ENCODE results near the gene ADNP. TPM values are rescaled to one million over a fixed set of nuclear protein-coding genes. Genes with fewer than 3 reads are reported as not detected.
A peak's percentile ranks its signal among the peaks of the same experiment; 100 is the strongest.

The ADNP gene
- polyA plus RNA-seq, 3 donors, result 132 to 138 (median 136) TPM

GRCh38 chr20:50932691-50933280 is 1.5 kb upstream of the ADNP start:
- DNase-seq (ENCODE audit: low read depth in 3 of 3, low spot score in 2 of 3), result no peak

DNA sequence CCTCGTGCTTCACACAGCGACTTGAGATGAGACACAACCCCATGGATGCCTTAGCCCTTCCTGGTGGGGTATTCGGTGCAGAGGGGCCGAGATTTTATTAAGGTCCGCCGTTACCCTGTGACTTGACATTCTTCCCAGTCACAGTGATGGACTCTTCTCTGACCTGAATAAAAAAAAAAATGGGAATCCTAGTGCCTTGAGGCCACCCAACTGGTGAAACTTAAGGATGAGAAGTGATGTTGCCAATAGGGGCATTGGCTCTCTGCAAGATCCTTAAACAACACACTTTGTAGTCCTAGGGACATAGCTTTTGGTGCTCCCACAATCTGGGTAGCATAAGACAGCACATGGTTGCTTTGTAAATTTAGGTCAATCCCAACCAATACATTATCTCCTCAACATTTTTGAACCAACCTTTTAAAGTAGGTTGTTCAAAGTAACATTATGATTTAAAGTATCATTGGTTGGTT is 814 bp upstream of the ADNP start:
- DNase-seq (ENCODE audit: low read depth in 3 of 3, low spot score in 2 of 3), result peak in 1 of 3 donors; percentile 20

GRCh38 chr20:50930976-50931305 is 296 bp downstream of the ADNP start:
- DNase-seq (ENCODE audit: low read depth in 3 of 3, low spot score in 2 of 3), result no peak

DNA sequence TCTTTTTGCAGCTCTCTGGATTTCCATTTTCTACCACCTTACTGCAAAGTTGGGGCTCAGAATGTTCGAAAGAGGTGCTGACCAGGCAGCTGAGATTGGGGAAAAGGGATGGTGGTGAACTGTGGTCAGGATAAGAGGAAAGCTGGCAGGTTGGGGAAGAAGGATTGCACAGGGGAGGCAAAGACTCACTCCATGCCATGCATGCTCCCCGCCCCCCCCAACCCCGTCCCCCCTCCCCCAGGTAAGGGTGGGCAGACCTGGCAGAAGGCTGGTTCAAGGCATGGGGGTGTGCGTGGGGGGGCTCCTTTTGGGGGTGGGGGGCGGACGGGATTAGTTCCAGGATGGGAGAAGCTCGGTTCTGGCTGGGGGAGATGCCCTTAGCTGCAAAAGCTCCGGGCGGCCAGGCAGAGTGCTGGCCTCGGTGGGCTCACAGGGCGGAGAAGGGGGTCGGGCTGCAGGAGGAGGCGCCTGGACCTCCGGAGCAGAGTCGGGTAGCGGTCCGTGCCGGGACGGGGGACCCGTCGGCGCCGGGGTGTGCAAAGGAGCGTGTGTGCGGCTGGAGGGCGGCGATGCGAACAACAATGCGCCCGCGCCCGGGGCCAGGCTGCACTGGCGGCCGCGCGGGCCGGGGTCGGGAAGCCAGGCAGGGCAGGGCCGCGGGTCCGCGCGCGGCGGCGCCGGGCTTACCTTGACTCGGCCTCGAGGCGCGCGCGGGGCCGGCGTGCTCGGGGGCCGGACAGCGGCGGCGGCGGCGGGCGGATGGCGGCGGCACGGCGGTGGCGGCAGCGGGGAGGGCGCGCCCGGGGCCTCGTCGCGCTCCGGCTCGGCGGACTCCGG is 880 bp downstream of the ADNP start:
- no peak for DNase-seq (ENCODE audit: low read depth in 3 of 3, low spot score in 2 of 3)

- DNase-seq (ENCODE audit: low read depth in 3 of 3, low spot score in 2 of 3), result peak; percentile 88 to 91 (median 89)
These were observed 1.7 kb downstream of the ADNP start for GRCh38 chr20:50929299-50930138.

DNA sequence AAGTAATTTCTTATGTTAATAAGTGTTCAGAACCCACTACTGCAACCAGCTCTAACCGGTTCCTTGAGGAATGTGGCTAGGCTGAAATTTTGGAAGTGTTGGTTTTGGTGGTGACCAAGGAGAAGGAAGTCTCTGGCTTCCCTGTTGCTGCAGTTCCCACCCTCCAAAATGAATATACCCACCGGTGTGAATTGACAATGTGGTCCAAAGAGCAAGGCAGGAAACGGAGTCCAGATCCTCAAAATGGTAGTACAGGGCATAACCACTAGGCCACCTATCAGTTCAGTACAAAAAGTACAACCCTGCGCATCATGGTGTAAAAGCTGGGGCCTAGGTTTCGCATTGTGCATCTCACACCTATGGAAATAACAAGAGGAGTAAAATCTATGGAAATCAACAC is 2.8 kb downstream of the ADNP start:
- DNase-seq (ENCODE audit: low read depth in 3 of 3, low spot score in 2 of 3), result no peak

DNA sequence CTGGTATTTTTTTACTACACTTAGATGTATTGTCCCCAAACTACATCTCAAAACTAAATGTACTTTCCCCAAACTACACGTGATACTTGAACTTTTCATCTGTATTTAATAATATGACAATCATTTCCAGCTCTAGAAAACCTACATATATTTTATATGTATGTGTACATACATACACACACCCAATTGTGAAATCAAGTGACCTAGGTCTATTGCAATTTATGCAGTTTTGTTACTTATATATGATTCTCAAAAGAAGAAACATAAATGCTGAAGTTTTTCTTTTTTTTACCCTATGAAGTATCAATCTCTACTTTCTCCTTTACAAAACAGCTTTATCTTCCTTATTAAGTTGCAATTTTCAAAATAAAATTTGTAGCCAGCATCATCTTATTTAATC is 4.7 kb downstream of the ADNP start:
- DNase-seq (ENCODE audit: low read depth in 3 of 3, low spot score in 2 of 3), result no peak

DNA sequence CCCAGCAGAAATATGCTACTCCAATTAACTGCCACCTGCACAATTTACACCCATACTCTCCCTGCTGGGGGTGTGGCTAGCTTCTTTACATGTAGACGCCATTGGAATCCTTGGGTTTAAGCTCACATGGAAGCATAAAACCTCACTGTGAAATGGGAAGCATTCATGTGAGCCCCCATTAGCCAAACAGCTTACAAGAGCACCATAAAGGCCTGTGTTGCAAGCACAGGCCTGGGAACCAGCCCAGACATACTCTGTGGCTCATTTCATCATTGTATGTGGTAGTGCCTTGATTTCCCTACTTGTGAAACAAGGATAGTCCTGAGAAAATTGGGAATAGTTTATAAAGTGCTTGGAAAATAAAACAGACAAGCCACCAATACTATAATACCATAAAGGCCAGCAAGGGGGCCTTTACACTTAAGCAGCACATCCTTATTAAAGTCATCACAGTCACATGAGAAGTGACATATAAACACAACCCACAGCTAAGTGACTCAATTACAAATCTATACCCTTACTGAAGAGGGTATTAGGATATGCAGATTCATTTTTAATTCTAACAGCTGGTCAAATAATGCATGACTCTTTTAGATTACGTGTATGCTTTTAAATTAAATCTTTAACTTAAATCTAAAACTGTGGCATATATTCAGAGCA is 6.8 kb downstream of the ADNP start:
- no peak for DNase-seq (ENCODE audit: low read depth in 3 of 3, low spot score in 2 of 3)

GRCh38 chr20:50921803-50922501 is 9.3 kb downstream of the ADNP start:
- no peak for DNase-seq (ENCODE audit: low read depth in 3 of 3, low spot score in 2 of 3)

DNA sequence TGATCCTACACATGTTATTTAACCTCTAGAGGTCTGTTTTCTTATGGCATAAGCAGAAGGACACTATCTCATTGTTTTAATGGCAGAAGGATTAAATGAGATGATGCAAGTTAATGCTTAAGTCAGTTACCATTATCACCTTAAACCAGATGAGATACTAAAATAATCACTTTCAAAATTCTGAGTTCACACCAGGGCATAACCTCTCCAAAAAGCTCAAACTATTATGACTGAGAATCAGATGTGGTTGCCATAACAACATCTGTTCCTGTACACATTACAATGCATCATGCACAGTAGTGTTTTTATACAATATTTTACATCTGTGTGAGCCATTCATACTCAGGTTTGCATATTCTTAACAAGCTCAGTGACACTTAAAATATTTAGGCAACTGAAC is 10.2 kb downstream of the ADNP start:
- DNase-seq (ENCODE audit: low read depth in 3 of 3, low spot score in 2 of 3), result no peak

DNA sequence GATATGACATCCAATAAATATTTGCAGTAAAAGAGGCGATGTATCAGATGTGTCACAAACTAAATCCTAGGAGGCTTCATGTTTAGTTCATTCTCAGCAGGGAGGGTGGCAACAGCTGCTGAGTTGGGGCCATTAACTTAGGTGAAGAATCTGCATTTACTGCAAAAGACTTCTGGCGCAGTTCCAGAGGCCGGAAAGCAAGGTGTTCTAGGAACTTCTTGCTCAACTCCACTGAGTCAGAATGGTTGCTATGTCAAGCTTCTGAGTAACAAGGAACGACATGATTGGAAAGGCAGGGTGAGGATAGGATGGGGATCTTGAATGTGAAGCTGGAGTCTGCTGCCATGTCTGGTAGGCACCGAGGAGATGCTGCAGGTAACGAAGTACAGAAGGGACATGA is 11.7 kb downstream of the ADNP start:
- no peak for DNase-seq (ENCODE audit: low read depth in 3 of 3, low spot score in 2 of 3)

DNA sequence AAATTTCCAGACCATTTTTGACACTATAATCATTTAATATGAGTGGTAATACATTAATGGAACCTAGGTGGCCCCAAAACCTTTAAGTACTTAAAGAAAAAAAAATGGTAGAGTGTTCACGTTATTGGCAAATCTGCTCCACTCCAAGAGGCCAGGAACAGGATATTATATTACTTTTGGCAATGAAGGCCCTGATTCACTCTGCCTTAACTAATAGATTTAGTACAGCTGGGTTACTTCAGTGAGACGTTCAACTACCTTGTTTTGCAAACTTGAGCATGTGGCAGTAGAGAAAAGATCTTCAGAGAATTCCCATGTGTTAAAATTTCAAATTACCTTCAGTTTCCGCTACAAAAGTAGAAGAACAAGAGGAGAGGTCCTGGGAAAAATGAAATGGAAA is 12.8 kb downstream of the ADNP start:
- DNase-seq (ENCODE audit: low read depth in 3 of 3, low spot score in 2 of 3), result no peak

DNA sequence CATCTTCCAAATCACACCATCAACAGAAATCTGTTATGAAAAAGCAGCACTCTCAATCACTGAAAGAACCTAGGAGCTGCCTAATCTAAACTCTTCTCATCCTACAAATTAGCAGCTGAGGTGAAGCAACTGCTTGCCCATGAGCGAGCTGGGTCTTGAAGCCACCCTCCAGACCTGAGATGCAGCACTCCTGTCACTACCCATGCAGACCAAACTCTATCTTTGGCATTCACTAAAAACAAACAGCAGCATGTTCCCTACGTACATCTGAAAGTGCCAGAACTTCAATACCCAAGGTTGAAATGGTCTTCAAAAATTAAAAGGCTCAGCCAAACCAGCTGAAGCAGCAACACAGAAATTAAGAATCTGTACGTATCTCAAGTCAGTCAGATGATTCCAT is 14.3 kb downstream of the ADNP start:
- DNase-seq (ENCODE audit: low read depth in 3 of 3, low spot score in 2 of 3), result no peak

- DNase-seq (ENCODE audit: low read depth in 3 of 3, low spot score in 2 of 3), result no peak
These were observed 15.0 kb downstream of the ADNP start for GRCh38 chr20:50916257-50916656.

DNA sequence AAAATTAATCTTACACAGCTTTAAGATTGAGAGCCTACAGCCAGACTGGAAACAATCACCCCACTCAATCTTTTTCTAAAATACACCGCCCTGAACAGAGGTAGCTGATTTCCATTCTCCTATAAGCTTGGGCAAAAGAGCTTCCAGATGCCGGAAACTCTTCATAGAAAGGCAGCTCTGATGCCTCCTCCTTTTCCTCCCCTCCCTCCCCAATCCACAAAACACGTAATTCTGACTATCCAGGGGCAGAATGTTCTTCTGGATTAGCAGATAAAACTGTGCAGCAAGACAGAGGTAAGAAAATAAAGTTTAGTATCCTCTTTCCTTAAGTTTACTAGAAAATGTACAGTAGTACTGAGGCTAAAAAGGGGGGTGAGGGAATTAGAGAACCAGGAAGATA is 15.8 kb downstream of the ADNP start:
- DNase-seq (ENCODE audit: low read depth in 3 of 3, low spot score in 2 of 3), result no peak

DNA sequence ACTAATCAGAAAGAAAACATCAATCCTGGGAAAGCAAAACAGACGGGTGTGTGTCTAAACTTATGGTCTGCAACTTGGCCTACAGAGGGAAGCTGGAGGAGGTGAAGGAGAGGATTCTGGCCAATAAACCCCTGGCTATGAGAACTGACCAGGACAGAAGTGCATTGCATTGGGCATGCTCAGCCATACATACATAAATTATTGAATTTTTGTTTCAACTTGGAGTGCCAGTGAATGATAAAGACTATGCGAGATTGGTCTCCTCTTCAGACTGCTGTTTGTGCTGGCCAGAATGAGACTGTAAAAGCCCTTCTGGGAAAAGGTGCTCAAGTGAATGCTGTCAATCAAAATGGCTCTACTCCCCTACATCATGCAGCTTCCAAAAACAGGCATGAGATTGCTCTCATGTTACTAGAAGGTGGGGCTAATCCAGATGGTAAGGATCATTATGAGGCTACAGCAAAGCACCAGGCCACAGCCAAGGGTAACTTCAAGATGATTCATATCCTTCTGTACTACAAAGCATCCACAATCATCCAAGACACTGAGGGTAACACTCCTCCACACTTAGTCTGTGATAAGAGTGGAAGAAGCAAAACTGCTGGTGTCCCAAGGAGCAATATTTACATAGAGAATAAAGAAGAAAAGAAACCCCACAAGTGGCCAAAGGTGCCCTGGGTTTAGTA is 17.4 kb downstream of the ADNP start:
- DNase-seq (ENCODE audit: low read depth in 3 of 3, low spot score in 2 of 3), result no peak

DNA sequence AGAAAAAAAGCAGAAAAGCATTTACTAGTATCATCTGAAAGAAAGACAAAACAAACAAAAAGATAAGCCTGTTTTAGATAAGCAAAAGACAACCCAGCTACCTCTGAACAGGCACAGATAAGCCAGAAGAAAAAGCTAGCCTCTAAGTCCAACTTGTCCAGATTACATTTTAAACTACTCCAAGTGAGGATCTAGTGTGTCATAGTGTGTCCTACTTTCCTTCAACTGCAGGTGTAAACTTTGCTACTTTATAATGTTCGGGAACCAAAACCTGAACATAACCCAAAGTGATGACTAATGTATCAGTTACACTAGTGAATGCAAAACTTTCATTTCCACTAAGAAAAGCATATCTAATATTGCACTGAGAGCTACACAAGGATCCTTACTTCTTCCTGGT is 19.5 kb downstream of the ADNP start:
- DNase-seq (ENCODE audit: low read depth in 3 of 3, low spot score in 2 of 3), result no peak

DNA sequence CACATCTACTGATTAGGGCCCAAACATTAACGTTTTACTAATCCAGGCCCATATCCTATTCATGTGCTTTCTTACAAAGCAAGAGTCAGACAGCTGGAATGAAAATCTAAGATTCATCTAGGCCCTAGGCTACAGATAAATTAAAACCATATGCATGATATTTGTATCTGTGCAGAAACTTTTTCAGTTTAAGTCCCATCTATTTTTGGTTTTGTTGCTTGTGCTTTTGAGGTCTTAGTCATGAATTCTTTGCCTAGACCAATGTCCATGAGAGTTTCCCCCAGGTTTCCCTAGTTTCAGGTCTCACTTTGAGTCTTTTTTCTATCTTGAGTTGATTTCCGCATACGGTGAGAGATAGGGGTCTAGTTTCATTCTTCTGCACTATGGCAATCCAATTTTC is 20.2 kb downstream of the ADNP start:
- DNase-seq (ENCODE audit: low read depth in 3 of 3, low spot score in 2 of 3), result no peak

DNA sequence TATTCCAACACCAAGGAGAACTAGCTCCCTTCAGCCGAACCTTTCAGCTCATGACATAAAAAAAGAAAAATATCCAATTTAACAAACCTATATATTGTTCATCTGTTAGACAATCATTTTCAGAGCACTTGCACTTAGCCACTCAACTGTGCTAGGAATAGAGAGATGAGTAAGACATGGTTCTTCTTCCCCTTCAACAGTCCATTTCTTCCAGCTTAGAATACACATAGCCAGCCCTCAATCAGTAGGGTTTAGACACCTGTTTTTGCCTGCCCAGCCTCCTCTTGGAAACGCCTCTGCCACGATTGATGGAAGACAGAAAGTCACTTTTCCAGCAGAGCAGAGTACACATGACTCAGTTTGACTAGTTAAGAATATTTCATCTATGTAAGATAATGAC is 21.8 kb downstream of the ADNP start:
- no peak for DNase-seq (ENCODE audit: low read depth in 3 of 3, low spot score in 2 of 3)

DNA sequence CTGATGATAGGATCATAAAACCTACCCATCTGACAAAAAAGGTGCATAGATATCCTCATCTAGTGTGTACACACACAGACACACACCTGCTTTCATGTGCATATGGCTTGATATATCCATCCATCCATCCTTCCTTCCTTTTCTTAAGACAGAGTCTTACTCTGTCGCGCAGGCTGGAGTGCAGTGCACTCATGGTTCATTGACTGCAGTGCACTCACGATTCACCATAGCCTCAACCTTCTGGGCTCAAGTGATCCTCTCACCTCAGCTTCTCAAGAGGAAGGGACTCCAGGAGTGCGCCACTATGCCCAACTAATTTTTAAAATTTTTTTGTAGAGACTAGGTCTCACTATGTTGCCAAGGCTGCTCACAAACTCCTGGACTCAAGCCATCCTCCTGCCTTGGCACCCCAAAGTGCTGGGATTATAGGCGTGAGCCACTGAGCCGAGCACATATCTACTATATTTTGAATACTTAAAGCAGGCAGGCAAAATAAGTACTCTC is 27.1 kb downstream of the ADNP start:
- DNase-seq (ENCODE audit: low read depth in 3 of 3, low spot score in 2 of 3), result no peak

Data from right renal cortex interstitium (tissue), 3 donors.